ENCODE results near the gene ZNF283.
"Not testable (repeated sequence)": the region's sequence is repeated elsewhere in the genome, so short reads cannot be mapped to it uniquely, and the experiment has no call there.

The ZNF283 gene

GRCh38 chr19:43799502-43800142, 27.5 kb upstream of the ZNF283 start:
- DNase-seq (ENCODE audit: extremely low read depth, low read depth), result no peak
- no peak overlapping the region for H3K4me3 ChIP-seq (replicated peaks; ENCODE audit: low read depth, low read length)
- no peak for TF ChIP-seq CTCF (IDR thresholded peaks at IDR 0.05; ENCODE audit: low read depth, low read length, missing control alignments)

- no peak for TF ChIP-seq CTCF (IDR thresholded peaks at IDR 0.05; ENCODE audit: low read depth, low read length, missing control alignments)
- no peak within 1 kb of the TSS for H3K4me3 ChIP-seq (replicated peaks; ENCODE audit: low read depth, low read length)
- DNase-seq (ENCODE audit: extremely low read depth, low read depth), result no peak
Measured at GRCh38 chr19:43802216-43802951, 24.7 kb upstream of the ZNF283 start, which contains the start of gene LYPD5. TSS of gene LYPD5 (minus strand) at chr19:43802447. CDS start at chr19:43802380, 67 bp downstream.

- H3K4me3 ChIP-seq (replicated peaks; ENCODE audit: low read depth, low read length), result no peak overlapping the region
- TF ChIP-seq CTCF (IDR thresholded peaks at IDR 0.05; ENCODE audit: low read depth, low read length, missing control alignments), result no peak
- no peak for DNase-seq (ENCODE audit: extremely low read depth, low read depth)
Measured at GRCh38 chr19:43804432-43804831, 22.7 kb upstream of the ZNF283 start.

GRCh38 chr19:43806401-43806800, 20.7 kb upstream of the ZNF283 start:
- H3K4me3 ChIP-seq (replicated peaks; ENCODE audit: low read depth, low read length); DNase-seq (ENCODE audit: extremely low read depth, low read depth): not testable (repeated sequence)

- TF ChIP-seq CTCF (IDR thresholded peaks at IDR 0.05; ENCODE audit: low read depth, low read length, missing control alignments), result no peak
- no peak for DNase-seq (ENCODE audit: extremely low read depth, low read depth)
Measured at GRCh38 chr19:43806848-43807247, 20.3 kb upstream of the ZNF283 start.

GRCh38 chr19:43807651-43808050, 19.5 kb upstream of the ZNF283 start:
- TF ChIP-seq CTCF (IDR thresholded peaks at IDR 0.05; ENCODE audit: low read depth, low read length, missing control alignments), result no peak
- DNase-seq (ENCODE audit: extremely low read depth, low read depth), result no peak
- no peak overlapping the region for H3K4me3 ChIP-seq (replicated peaks; ENCODE audit: low read depth, low read length)

More at GRCh38 chr19:43806848-43807247, 20.3 kb upstream of the ZNF283 start:
- H3K4me3 ChIP-seq (replicated peaks; ENCODE audit: low read depth, low read length), result no peak overlapping the region

Measured in HFF-Myc (cell line).